H1 (cell line): ENCODE data around the gene C9orf43. TPM values are rescaled to one million over a fixed set of nuclear protein-coding genes. Genes with fewer than 3 reads are reported as not detected.

ENCODE experiments used
- CTCF ChIA-PET: fragments of 300-600 bp; sonication (Branson Sonifier 250); formaldehyde crosslinking; loops from one replicate; lab custom pipeline; 2021; ENCODE audit not compliant: partially characterized antibody; lab: Charles Lee
- POLR2A ChIA-PET: fragments of 300-600 bp; sonication (Branson Sonifier 250); formaldehyde crosslinking; loops from one replicate; lab custom pipeline; 2021; ENCODE audit warnings: inconsistent platforms; ENCODE audit not compliant: partially characterized antibody; lab: Charles Lee
- DNase-seq, 2 experiments: peaks; one replicate each; pipeline versions ENCODE4 v3.0.0 to v3.0.0-alpha.2; 2010 to 2022; ENCODE audit warnings: low spot score in 2 of 2, low read depth in 1 of 2, mixed read lengths in 1 of 2
- FAIRE-seq: peaks from 2 replicates; lab custom pipeline; 2011; peaks lifted over from hg19 to GRCh38; lab: Jason Lieb, UNC
- H2AFZ ChIP-seq: 2 replicates; pipeline ENCODE4 v1.8.1; 2012; ENCODE audit warnings: low read length, inconsistent platforms
- H2AK5ac ChIP-seq: 2 replicates; pipeline ENCODE4 v1.6.1; 2013; ENCODE audit warnings: low read depth, low read length
- H2BK120ac ChIP-seq: replicated peaks from 2 replicates; pipeline ENCODE3; 2013; ENCODE audit warnings: low read depth, low read length, inconsistent platforms
- H2BK12ac ChIP-seq: 2 replicates; pipeline ENCODE4 v1.6.1; 2013; ENCODE audit warnings: low read depth, low read length
- H2BK15ac ChIP-seq: 2 replicates; pipeline ENCODE4 v1.6.1; 2013; ENCODE audit warnings: low read length
- H2BK20ac ChIP-seq: 2 replicates; pipeline ENCODE4 v1.6.1; 2013; ENCODE audit warnings: low read length
- H2BK5ac ChIP-seq: 2 replicates; pipeline ENCODE4 v1.6.1; 2013; ENCODE audit warnings: low read depth, low read length
- H3K14ac ChIP-seq: 2 replicates; pipeline ENCODE4 v1.6.1; 2013; ENCODE audit warnings: inconsistent platforms; ENCODE audit not compliant: insufficient read length
- H3K18ac ChIP-seq: 2 replicates; pipeline ENCODE4 v1.6.1; 2013; ENCODE audit warnings: low read length; ENCODE audit errors: extremely low read depth
- H3K23ac ChIP-seq: 2 replicates; pipeline ENCODE4 v1.6.1; 2013; ENCODE audit warnings: inconsistent platforms; ENCODE audit not compliant: insufficient read length
- H3K23me2 ChIP-seq: 2 replicates; pipeline ENCODE4 v1.6.1; 2013; ENCODE audit warnings: low read depth, low read length
- H3K27ac ChIP-seq: 2 replicates; pipeline ENCODE4 v1.6.1; 2011; ENCODE audit warnings: low read depth, low read length, inconsistent platforms
- H3K27me3 ChIP-seq, 4 experiments: replicated peaks in 1 of 4; 1 replicate in 1 of 4; 2 replicates in 3 of 4; pipeline versions ENCODE4 v1.6.1 to v1.8.1; 2011 to 2013; ENCODE audit warnings: low read length in 3 of 4, mild to moderate bottlenecking in 3 of 4, inconsistent platforms in 2 of 4, mixed read lengths in 2 of 4, moderate library complexity in 1 of 4; ENCODE audit not compliant: control insufficient read depth in 3 of 4, insufficient read depth in 3 of 4; ENCODE audit errors: extremely low read depth in 1 of 4
- H3K36me3 ChIP-seq, 4 experiments: 2 replicates each; pipeline versions ENCODE4 v1.6.1 to v1.8.1; 2011 to 2013; ENCODE audit warnings: mild to moderate bottlenecking in 4 of 4, low read length in 3 of 4, moderate library complexity in 2 of 4, control low read depth in 1 of 4, inconsistent platforms in 1 of 4; ENCODE audit not compliant: insufficient read depth in 4 of 4, control insufficient read depth in 2 of 4
- H3K4ac ChIP-seq: replicated peaks from 2 replicates; pipeline ENCODE3; 2013; ENCODE audit warnings: low read length, low read depth, mixed read lengths, inconsistent platforms; ENCODE audit not compliant: insufficient read length
- H3K4me1 ChIP-seq, 4 experiments: replicated peaks in 1 of 4; 1 replicate in 1 of 4; 2 replicates in 3 of 4; pipeline versions ENCODE4 v1.6.1 to v1.8.1; 2011 to 2013; ENCODE audit warnings: low read length in 3 of 4, inconsistent platforms in 2 of 4, mixed read lengths in 1 of 4; ENCODE audit not compliant: insufficient read depth in 4 of 4, control insufficient read depth in 3 of 4
- H3K4me2 ChIP-seq, 2 experiments: 2 replicates each; pipeline versions ENCODE4 v1.6.1 to v1.8.1; 2011 to 2013; ENCODE audit warnings: low read depth in 2 of 2, low read length in 2 of 2, control low read depth in 1 of 2, inconsistent platforms in 1 of 2, mild to moderate bottlenecking in 1 of 2; ENCODE audit not compliant: insufficient read depth in 1 of 2
- H3K4me3 ChIP-seq, 4 experiments: fragments of 200-600, 300-600 bp in 1 of 4; sonication (generic), shearing (Covaris generic), sonication (Bioruptor Twin) in 1 of 4; 2 replicates each; pipeline versions ENCODE4 v1.5.1 to v1.8.1; 2011 to 2016; ENCODE audit warnings: low read length in 4 of 4, low read depth in 3 of 4, control low read depth in 2 of 4, inconsistent platforms in 2 of 4, mild to moderate bottlenecking in 2 of 4, mixed read lengths in 1 of 4, moderate library complexity in 1 of 4; ENCODE audit not compliant: insufficient read depth in 2 of 4; ENCODE audit errors: extremely low read depth in 1 of 4
- H3K56ac ChIP-seq: replicated peaks from 2 replicates; pipeline ENCODE3; 2013; ENCODE audit warnings: low read depth, mild to moderate bottlenecking, mixed read lengths, low read length, inconsistent platforms; ENCODE audit not compliant: insufficient read length
- H3K79me1 ChIP-seq: 2 replicates; pipeline ENCODE4 v1.6.1; 2013; ENCODE audit warnings: low read depth, low read length, control low read depth
- H3K79me2 ChIP-seq, 2 experiments: 2 replicates each; pipeline versions ENCODE4 v1.6.1 to v1.8.1; 2012 to 2013; ENCODE audit warnings: low read length in 2 of 2, mild to moderate bottlenecking in 2 of 2, inconsistent platforms in 1 of 2; ENCODE audit not compliant: insufficient read depth in 2 of 2, control insufficient read depth in 1 of 2
- H3K9ac ChIP-seq, 4 experiments: replicated peaks in 1 of 4; 1 replicate in 1 of 4; 2 replicates in 3 of 4; pipeline versions ENCODE4 v1.6.1 to v1.8.1; 2011 to 2013; ENCODE audit warnings: low read depth in 3 of 4, low read length in 3 of 4, control low read depth in 2 of 4, mild to moderate bottlenecking in 2 of 4, moderate library complexity in 2 of 4, inconsistent platforms in 1 of 4; ENCODE audit errors: extremely low read depth in 1 of 4
- H3K9me3 ChIP-seq, 2 experiments: 2 replicates each; pipeline versions ENCODE4 v1.6.1 to v1.8.1; 2012 to 2013; ENCODE audit warnings: mild to moderate bottlenecking in 2 of 2, moderate library complexity in 2 of 2, control low read depth in 1 of 2, inconsistent platforms in 1 of 2, low read depth in 1 of 2, low read length in 1 of 2, mixed read lengths in 1 of 2; ENCODE audit not compliant: insufficient read depth in 2 of 2
- H4K20me1 ChIP-seq, 2 experiments: replicated peaks in 1 of 2; 2 replicates each; pipeline versions ENCODE3 to v1.8.1; 2011 to 2013; ENCODE audit warnings: inconsistent platforms in 2 of 2, low read length in 2 of 2, mild to moderate bottlenecking in 1 of 2; ENCODE audit not compliant: insufficient read depth in 2 of 2, control insufficient read depth in 1 of 2
- H4K5ac ChIP-seq: 2 replicates; pipeline ENCODE4 v1.6.1; 2013; ENCODE audit warnings: low read length, low read depth, mixed read lengths, inconsistent platforms; ENCODE audit not compliant: insufficient read length
- H4K8ac ChIP-seq: 2 replicates; pipeline ENCODE4 v1.8.0; 2013; ENCODE audit warnings: mild to moderate bottlenecking, moderate library complexity, low read length, inconsistent platforms; ENCODE audit not compliant: insufficient read depth; ENCODE audit errors: extremely low read depth
- H4K91ac ChIP-seq: replicated peaks from 2 replicates; pipeline ENCODE3; 2013; ENCODE audit warnings: low read length, mixed read lengths, inconsistent platforms; ENCODE audit not compliant: insufficient read length
- CBX8 ChIP-seq: fragments of 300-800, 300-1000 bp; sonication (generic); IDR thresholded peaks from 2 replicates; pipeline ENCODE4 v1.7.1; 2016; ENCODE audit warnings: low read depth, low read length, borderline replicate concordance
- CHD2 ChIP-seq: IDR thresholded peaks from 2 replicates; pipeline ENCODE4 v1.6.1; 2012; ENCODE audit warnings: low read length, improper control_type of control experiment
- GABPA ChIP-seq: IDR thresholded peaks from 2 replicates; pipeline ENCODE4 v1.6.1; 2011; ENCODE audit warnings: mild to moderate bottlenecking, low read length, moderate library complexity, borderline replicate concordance; ENCODE audit not compliant: insufficient read depth
- HDAC6 ChIP-seq: IDR thresholded peaks from one replicate; pipeline ENCODE4 v1.7.1; 2012; ENCODE audit warnings: low read depth, mild to moderate bottlenecking, inconsistent platforms, low read length, moderate library complexity
- POLR2A ChIP-seq, 2 experiments: IDR thresholded peaks; 1 replicate in 1 of 2; 2 replicates in 1 of 2; pipeline ENCODE4 v1.6.1; 2011; ENCODE audit warnings: low read depth in 2 of 2, low read length in 2 of 2, mild to moderate bottlenecking in 2 of 2; ENCODE audit errors: control extremely low read depth in 1 of 2
- SUZ12 ChIP-seq: fragments of 200-600 bp; sonication (generic); IDR thresholded peaks from 2 replicates; pipeline ENCODE4 v1.6.1; 2012; ENCODE audit warnings: mild to moderate bottlenecking, inconsistent platforms, low read length, moderate library complexity, mixed read lengths
- TAF7 ChIP-seq: optimal IDR thresholded peaks from 2 replicates; pipeline ENCODE3; 2011; ENCODE audit warnings: low read depth, mild to moderate bottlenecking, inconsistent platforms, low read length, moderate library complexity, borderline replicate concordance
- WGBS, 2 experiments: shearing (Covaris generic) in 1 of 2; methylation state at CpG; one replicate each; pipeline versions ENCODE4 v1.1.6 to v1.1.7; 2013 to 2015; ENCODE audit warnings: low lambda C conversion rate in 2 of 2, mixed read lengths in 2 of 2, inconsistent platforms in 1 of 2, low coverage in 1 of 2, missing lambda C conversion rate in 1 of 2; ENCODE audit not compliant: insufficient replicate concordance in 2 of 2, insufficient coverage in 1 of 2, insufficient read length in 1 of 2; ENCODE audit errors: extremely low coverage in 1 of 2, missing lambda C conversion rate in 1 of 2; 5-methylcytosine and 5-hydroxymethylcytosine counted together
- polyA plus RNA-seq, 7 experiments: library from polyadenylated mRNA; depleted of rRNA in 3 of 7; stranded (reverse) in 5 of 7; unstranded in 2 of 7; fragments of >200 nt in 5 of 7; fragments of 200-250 nt in 2 of 7; gene quantifications; 1 replicate in 5 of 7; 2 replicates in 1 of 7; 4 replicates in 1 of 7; pipeline versions ENCODE4 v1.2.1 to v1.2.3, GENCODE V29; 2011 to 2013; ENCODE audit warnings: missing spikeins in 2 of 7, mixed read lengths in 2 of 7
- total RNA-seq: library from RNA; stranded (reverse); fragmentation: NEBNext Ultra II Directional; extraction: Animal tissue kit (Norgen Biotek cat#: 25700); gene quantifications from 2 replicates; pipeline ENCODE4 v1.2.1, GENCODE V29; 2021
- TF ChIP-seq, protein P1 (sequence below), 3 experiments: IDR thresholded peaks; 1 replicate in 2 of 3; 2 replicates in 1 of 3; pipeline versions ENCODE4 v1.5.1 to v1.6.1; 2011; ENCODE audit warnings: low read length in 3 of 3, mild to moderate bottlenecking in 3 of 3, inconsistent platforms in 2 of 3, low read depth in 1 of 3, moderate library complexity in 1 of 3; ENCODE audit not compliant: insufficient read depth in 1 of 3; ENCODE audit errors: control extremely low read depth in 1 of 3

Gene C9orf43
- total and polyA plus RNA-seq, 2 of the 8 experiments (the other 6 are each of a cell fraction or from before 2014, with no cell fraction given), result 0.35 to 0.52 TPM

DNA sequence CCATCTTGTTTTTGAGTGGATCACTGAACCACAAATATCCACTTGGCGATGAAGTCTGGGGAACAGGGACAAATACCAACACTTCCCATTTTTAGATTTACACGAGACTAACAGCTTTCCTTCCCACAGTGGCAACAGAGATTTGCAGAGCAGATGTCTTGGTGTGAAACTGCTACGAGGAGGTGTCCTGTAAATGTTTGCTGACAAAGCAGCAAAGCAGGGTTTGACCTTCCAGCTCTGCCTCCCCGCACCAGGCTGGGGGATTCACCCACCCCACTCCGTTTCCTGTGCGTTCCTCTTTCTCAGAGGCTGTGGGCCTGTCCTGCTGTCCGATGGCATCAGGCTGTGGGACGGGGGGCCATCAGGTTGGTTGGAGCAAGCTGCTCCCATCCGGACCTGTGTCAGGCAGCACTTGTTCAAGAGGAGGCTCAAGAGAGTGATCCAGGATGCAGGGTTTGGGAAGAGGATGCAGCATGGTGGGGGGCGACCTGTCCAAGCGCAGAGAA, 52.3 kb downstream of the C9orf43 start:
- Histone ChIP-seq H3K27ac (no peak overlapping the region), H2AFZ (peak overlapping the region; percentile 69), H3K4me3 (peak overlapping the region in 3 of 4 experiments; percentile 40 to 61 (median 52); a peak in 4 of 8 replicates), H2BK12ac (peak overlapping the region; percentile 10; the same call in 1 of the 2 replicates), H3K14ac (no peak overlapping the region), H3K18ac (peak overlapping the region; percentile 84; the same call in 1 of the 2 replicates), H3K56ac (no peak overlapping the region), H3K4me1 (peaks cover 0 to 10% (median 7%) of the 10 kb centered on the region in 4 experiments; a peak in 6 of 7 replicates), H3K79me2 (no peaks in the 10 kb centered on the region), H4K20me1 (no peaks in the 10 kb centered on the region), H4K5ac (no peak overlapping the region), H2BK5ac (no peak overlapping the region), H3K79me1 (no peaks in the 10 kb centered on the region), H2BK15ac (no peak overlapping the region), H3K4ac (no peak overlapping the region), H2BK120ac (no peak overlapping the region), H3K9ac (no peak overlapping the region), H3K9me3 (no peaks in the 10 kb centered on the region), H4K91ac (peak overlapping the region; percentile 32), H4K8ac (no peak overlapping the region; the same call in 1 of the 2 replicates), H2BK20ac (no peak overlapping the region; the same call in 1 of the 2 replicates), H3K23me2 (peaks cover 6% of the 10 kb centered on the region; the same call in 1 of the 2 replicates), H2AK5ac (no peak overlapping the region), H3K36me3 (no peaks in the 10 kb centered on the region), H3K27me3 (peaks cover 0 to 29% (median 19%) of the 10 kb centered on the region in 4 experiments; a peak in 6 of 7 replicates), H3K23ac (no peak overlapping the region), H3K4me2 (peak overlapping the region; percentile 61 to 79)
- no peak for DNase-seq
- ChIA-PET CTCF (interaction anchor here (1.0 to 2.9 kb wide), 11 partner anchors 9 to 219 kb away, joined by 3 to 21 read pairs (median 4); no protein-coding TSS in a partner anchor), POLR2A (interaction anchor here (0.8 to 1.3 kb wide), 4 partner anchors 10 to 132 kb away, joined by 3 read pairs; partner anchors contain the start of gene POLE3)
- no peak for FAIRE-seq
- 81% methylated on average over 11 of the region's 11 CpGs; no CpG with 5 or more reads in 1 of the 2 experiments for WGBS, 2 experiments
- TF ChIP-seq POLR2A (IDR thresholded peaks at IDR 0.05; ENCODE audit: control extremely low read depth in 1 of 2, low read depth in 2 of 2, low read length in 2 of 2) (no peak), TAF7 (no peak), CBX8 (no peak), CHD2 (no peak), GABPA (no peak), HDAC6 (no peak), SUZ12 (no peak)
- TF ChIP-seq, protein P1, sequence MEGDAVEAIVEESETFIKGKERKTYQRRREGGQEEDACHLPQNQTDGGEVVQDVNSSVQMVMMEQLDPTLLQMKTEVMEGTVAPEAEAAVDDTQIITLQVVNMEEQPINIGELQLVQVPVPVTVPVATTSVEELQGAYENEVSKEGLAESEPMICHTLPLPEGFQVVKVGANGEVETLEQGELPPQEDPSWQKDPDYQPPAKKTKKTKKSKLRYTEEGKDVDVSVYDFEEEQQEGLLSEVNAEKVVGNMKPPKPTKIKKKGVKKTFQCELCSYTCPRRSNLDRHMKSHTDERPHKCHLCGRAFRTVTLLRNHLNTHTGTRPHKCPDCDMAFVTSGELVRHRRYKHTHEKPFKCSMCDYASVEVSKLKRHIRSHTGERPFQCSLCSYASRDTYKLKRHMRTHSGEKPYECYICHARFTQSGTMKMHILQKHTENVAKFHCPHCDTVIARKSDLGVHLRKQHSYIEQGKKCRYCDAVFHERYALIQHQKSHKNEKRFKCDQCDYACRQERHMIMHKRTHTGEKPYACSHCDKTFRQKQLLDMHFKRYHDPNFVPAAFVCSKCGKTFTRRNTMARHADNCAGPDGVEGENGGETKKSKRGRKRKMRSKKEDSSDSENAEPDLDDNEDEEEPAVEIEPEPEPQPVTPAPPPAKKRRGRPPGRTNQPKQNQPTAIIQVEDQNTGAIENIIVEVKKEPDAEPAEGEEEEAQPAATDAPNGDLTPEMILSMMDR (IDR thresholded peaks at IDR 0.05; ENCODE audit: control extremely low read depth in 1 of 3, insufficient read depth in 1 of 3, low read depth in 1 of 3, low read length in 3 of 3), result no peak
